Testis (tissue), 2 donors: Measurements from ENCODE around the gene DLGAP4.

Experiments used
- POLR2A ChIP-seq: fragments of 450-650 bp; IDR thresholded peaks from one replicate; pipeline ENCODE4 v1.6.1; 2017; ENCODE audit warnings: antibody characterized with exemption, mild to moderate bottlenecking, moderate library complexity
- TF ChIP-seq, protein P1 (sequence below), 3 experiments: fragments of 450-650 bp in 2 of 3; fragments of 200-600 bp in 1 of 3; sonication (generic) in 1 of 3; IDR thresholded peaks; one replicate each; pipeline ENCODE4 v1.5.1; 2016 to 2019; ENCODE audit warnings: antibody characterized with exemption in 3 of 3, mild to moderate bottlenecking in 2 of 3, moderate library complexity in 1 of 3

GRCh38 chr20:36268440-36269342 is 37.4 kb upstream of the DLGAP4 start:
- TF ChIP-seq, protein P1, sequence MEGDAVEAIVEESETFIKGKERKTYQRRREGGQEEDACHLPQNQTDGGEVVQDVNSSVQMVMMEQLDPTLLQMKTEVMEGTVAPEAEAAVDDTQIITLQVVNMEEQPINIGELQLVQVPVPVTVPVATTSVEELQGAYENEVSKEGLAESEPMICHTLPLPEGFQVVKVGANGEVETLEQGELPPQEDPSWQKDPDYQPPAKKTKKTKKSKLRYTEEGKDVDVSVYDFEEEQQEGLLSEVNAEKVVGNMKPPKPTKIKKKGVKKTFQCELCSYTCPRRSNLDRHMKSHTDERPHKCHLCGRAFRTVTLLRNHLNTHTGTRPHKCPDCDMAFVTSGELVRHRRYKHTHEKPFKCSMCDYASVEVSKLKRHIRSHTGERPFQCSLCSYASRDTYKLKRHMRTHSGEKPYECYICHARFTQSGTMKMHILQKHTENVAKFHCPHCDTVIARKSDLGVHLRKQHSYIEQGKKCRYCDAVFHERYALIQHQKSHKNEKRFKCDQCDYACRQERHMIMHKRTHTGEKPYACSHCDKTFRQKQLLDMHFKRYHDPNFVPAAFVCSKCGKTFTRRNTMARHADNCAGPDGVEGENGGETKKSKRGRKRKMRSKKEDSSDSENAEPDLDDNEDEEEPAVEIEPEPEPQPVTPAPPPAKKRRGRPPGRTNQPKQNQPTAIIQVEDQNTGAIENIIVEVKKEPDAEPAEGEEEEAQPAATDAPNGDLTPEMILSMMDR (IDR thresholded peaks at IDR 0.05): no peak
- no peak for TF ChIP-seq POLR2A
